SH-SY5Y (cell line): ENCODE results near the gene MUC2.

Experiments used
- GATA2 ChIP-seq: IDR thresholded peaks from 2 replicates; pipeline ENCODE4 v1.6.1; 2011; ENCODE audit warnings: mild to moderate bottlenecking, low read depth, low read length
- GATA3 ChIP-seq: IDR thresholded peaks from 2 replicates; pipeline ENCODE4 v1.6.1; 2011; ENCODE audit warnings: low read depth, mild to moderate bottlenecking, low read length, moderate library complexity

- TF ChIP-seq GATA3 = no peak
- no peak for TF ChIP-seq GATA2
These were observed 10.1 kb downstream of the MUC2 start for GRCh38 chr11:1084561-1085439.
